IMR-90 (cell line): ENCODE measurements around the gene OPA3.

Experiments
- BHLHE40 ChIP-seq: fragments of 150-350 bp; IDR thresholded peaks from 2 replicates; pipeline ENCODE4 v1.6.1; 2016; ENCODE audit warnings: mild to moderate bottlenecking, low read depth, low read length
- CEBPB ChIP-seq: IDR thresholded peaks from 2 replicates; pipeline ENCODE4 v1.6.1; 2012; ENCODE audit warnings: low read depth, low read length, improper control_type of control experiment
- MXI1 ChIP-seq: IDR thresholded peaks from 2 replicates; pipeline ENCODE4 v1.6.1; 2012; ENCODE audit warnings: low read depth, mild to moderate bottlenecking, low read length, moderate library complexity, borderline replicate concordance
- POLR2A ChIP-seq: IDR thresholded peaks from 2 replicates; pipeline ENCODE4 v1.6.1; 2012; ENCODE audit warnings: mild to moderate bottlenecking, low read depth, low read length
- RAD21 ChIP-seq: IDR thresholded peaks from 2 replicates; pipeline ENCODE4 v1.6.1; 2012; ENCODE audit warnings: low read length, improper control_type of control experiment
- SMC3 ChIP-seq: fragments of 150-350 bp; IDR thresholded peaks from 2 replicates; pipeline ENCODE4 v1.6.1; 2016; ENCODE audit warnings: low read depth, mild to moderate bottlenecking, antibody characterized with exemption, low read length, moderate library complexity
- TF ChIP-seq, protein P1 (sequence below): conservative IDR thresholded peaks from 2 replicates; pipeline ENCODE4 v1.5.1; 2012; ENCODE audit warnings: mild to moderate bottlenecking, low read depth, low read length, improper control_type of control experiment

DNA sequence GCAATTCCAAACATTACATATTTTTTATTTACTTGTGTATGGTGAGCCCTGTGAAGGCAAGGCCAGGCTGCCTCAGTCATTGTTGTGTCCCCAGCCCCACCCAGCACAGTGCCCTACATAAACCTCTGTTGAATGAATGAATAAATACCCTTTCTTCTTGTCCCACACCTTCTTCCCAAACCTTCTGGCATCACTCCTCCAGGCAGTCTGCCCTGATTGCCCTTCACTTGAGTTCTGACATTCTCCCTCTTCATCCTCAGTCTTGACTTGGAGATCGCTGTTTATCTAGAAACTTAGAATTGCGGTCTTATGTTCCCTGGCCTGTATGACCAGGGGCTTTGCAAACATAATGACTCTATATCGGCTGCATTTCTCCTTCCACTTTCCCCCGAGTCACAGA lies 5.2 kb upstream of the OPA3 start:
- TF ChIP-seq POLR2A (no peak), CEBPB (no peak), RAD21 (no peak), BHLHE40 (no peak), SMC3 (no peak), MXI1 (no peak)
- TF ChIP-seq, protein P1, sequence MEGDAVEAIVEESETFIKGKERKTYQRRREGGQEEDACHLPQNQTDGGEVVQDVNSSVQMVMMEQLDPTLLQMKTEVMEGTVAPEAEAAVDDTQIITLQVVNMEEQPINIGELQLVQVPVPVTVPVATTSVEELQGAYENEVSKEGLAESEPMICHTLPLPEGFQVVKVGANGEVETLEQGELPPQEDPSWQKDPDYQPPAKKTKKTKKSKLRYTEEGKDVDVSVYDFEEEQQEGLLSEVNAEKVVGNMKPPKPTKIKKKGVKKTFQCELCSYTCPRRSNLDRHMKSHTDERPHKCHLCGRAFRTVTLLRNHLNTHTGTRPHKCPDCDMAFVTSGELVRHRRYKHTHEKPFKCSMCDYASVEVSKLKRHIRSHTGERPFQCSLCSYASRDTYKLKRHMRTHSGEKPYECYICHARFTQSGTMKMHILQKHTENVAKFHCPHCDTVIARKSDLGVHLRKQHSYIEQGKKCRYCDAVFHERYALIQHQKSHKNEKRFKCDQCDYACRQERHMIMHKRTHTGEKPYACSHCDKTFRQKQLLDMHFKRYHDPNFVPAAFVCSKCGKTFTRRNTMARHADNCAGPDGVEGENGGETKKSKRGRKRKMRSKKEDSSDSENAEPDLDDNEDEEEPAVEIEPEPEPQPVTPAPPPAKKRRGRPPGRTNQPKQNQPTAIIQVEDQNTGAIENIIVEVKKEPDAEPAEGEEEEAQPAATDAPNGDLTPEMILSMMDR = no peak
